ENCODE results near the gene RIMS1. TPM values are rescaled to one million over a fixed set of nuclear protein-coding genes. Genes with fewer than 3 reads are reported as not detected.

RIMS1 gene, protein sequence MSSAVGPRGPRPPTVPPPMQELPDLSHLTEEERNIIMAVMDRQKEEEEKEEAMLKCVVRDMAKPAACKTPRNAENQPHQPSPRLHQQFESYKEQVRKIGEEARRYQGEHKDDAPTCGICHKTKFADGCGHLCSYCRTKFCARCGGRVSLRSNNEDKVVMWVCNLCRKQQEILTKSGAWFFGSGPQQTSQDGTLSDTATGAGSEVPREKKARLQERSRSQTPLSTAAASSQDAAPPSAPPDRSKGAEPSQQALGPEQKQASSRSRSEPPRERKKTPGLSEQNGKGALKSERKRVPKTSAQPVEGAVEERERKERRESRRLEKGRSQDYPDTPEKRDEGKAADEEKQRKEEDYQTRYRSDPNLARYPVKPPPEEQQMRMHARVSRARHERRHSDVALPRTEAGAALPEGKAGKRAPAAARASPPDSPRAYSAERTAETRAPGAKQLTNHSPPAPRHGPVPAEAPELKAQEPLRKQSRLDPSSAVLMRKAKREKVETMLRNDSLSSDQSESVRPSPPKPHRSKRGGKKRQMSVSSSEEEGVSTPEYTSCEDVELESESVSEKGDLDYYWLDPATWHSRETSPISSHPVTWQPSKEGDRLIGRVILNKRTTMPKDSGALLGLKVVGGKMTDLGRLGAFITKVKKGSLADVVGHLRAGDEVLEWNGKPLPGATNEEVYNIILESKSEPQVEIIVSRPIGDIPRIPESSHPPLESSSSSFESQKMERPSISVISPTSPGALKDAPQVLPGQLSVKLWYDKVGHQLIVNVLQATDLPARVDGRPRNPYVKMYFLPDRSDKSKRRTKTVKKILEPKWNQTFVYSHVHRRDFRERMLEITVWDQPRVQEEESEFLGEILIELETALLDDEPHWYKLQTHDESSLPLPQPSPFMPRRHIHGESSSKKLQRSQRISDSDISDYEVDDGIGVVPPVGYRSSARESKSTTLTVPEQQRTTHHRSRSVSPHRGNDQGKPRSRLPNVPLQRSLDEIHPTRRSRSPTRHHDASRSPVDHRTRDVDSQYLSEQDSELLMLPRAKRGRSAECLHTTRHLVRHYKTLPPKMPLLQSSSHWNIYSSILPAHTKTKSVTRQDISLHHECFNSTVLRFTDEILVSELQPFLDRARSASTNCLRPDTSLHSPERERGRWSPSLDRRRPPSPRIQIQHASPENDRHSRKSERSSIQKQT (N-terminal part only)
- not detected for total RNA-seq
- not detected for total RNA-seq (2013)

DNA sequence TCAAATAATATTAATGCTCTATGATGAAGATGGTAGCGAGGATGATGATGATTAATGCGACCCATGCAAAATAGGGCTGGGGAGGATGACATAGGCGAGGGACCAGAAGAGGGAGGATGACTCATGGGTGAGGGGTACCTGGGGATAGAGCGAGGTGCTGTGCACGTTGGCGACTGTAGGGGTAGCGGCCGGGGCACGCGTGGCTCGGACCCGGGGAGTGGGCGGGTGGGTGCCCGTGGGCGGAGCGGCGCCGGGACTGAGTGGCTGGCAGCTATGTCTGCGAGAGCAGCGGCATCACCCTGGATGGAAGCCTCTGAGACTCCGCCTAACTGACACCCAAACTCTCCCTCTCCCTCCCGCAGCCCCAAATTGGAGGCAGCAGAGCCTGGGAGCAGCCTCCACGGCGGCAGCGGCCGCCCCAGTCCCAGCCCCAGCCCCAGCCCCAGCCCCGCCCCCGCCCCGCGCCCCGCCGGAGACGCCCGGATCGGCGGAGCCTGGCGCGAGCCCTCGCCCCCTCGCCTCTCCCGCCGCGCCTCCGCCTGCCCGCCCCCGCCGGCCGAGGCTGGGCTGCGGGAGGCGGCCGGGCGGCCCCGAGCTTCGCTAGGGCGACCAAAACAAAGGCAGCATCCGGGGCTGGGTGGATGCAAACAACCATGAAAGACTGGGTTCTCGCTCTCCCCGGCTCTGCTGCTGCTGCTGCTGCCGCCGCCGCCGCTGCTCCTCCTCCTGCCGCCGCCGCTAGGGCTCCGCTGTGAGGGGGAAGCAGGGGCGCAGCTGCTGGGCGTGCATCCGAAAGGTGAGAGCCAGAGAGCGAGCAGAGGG lies at the start of gene RIMS1:
RIMS1 (plus strand) TSS at position 367 of the 822 bp plus-strand sequence. CDS start 474 bp downstream, outside the sequence.
- Mint-ChIP-seq H3K27ac (no peak within 1 kb of the TSS), H3K4me1 (no peaks in the 10 kb centered on the region), H3K36me3 (peaks cover 11% of the 10 kb centered on the region), H3K27me3 (ENCODE audit: low read depth in 2 of 2) (peaks cover 12 to 21% of the 10 kb centered on the region in 2 donors), H3K4me3 (no peak within 1 kb of the TSS), H3K9me3 (peaks cover 5 to 7% of the 10 kb centered on the region in 2 donors)
- no peak for ATAC-seq
- intact Hi-C loops (cut with micrococcal nuclease): no loop called here
- WGBS (ENCODE audit: insufficient coverage): 3% methylated on average over 70 of the region's 70 CpGs
- H3K27ac ChIP-seq (ENCODE audit: low read length): no peak within 1 kb of the TSS
- peaks cover 6% of the 10 kb centered on the region for H3K9me3 ChIP-seq (ENCODE audit: control insufficient read depth, insufficient read depth, low read length)
- no peaks in the 10 kb centered on the region for H3K4me1 ChIP-seq (ENCODE audit: control insufficient read depth, insufficient read depth, low read length)
- no peak within 1 kb of the TSS for H3K4me3 ChIP-seq (ENCODE audit: low read length)
- TF ChIP-seq, protein P1, sequence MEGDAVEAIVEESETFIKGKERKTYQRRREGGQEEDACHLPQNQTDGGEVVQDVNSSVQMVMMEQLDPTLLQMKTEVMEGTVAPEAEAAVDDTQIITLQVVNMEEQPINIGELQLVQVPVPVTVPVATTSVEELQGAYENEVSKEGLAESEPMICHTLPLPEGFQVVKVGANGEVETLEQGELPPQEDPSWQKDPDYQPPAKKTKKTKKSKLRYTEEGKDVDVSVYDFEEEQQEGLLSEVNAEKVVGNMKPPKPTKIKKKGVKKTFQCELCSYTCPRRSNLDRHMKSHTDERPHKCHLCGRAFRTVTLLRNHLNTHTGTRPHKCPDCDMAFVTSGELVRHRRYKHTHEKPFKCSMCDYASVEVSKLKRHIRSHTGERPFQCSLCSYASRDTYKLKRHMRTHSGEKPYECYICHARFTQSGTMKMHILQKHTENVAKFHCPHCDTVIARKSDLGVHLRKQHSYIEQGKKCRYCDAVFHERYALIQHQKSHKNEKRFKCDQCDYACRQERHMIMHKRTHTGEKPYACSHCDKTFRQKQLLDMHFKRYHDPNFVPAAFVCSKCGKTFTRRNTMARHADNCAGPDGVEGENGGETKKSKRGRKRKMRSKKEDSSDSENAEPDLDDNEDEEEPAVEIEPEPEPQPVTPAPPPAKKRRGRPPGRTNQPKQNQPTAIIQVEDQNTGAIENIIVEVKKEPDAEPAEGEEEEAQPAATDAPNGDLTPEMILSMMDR (IDR thresholded peaks at IDR 0.05): no peak
- peaks cover 3% of the 10 kb centered on the region for H3K27me3 ChIP-seq (ENCODE audit: control insufficient read depth, insufficient read depth, low read length)
- DNase-seq: no peak
- H3K36me3 ChIP-seq (ENCODE audit: control insufficient read depth, insufficient read depth, low read length): no peaks in the 10 kb centered on the region

DNA sequence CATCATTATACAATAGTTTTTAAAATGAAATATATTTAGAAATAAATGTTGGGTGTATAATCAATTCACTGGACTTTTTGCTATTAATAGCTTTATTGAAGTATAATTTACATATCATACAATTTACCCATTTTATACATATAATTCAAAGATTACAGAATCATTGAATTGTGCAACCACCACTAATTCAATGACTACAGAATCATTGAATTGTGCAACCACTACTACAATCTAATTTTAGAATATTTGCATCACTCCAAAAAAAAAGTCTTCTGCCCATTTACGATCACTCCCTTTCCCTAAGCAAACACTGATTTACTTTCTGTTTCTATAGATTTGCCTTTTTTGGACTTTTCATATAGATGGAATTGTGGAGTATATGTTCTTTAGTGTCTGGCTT lies 35.1 kb upstream of the RIMS1 start:
- intact Hi-C loops (cut with micrococcal nuclease): no loop called here
- WGBS (ENCODE audit: insufficient coverage): no CpG with 5 or more reads among the region's 1 CpG
- no peaks in the 10 kb centered on the region for H3K4me1 Mint-ChIP-seq
- Histone ChIP-seq H3K27ac (ENCODE audit: low read length) (no peak overlapping the region), H3K4me3 (ENCODE audit: low read length) (no peak overlapping the region), H3K27me3 (ENCODE audit: control insufficient read depth, insufficient read depth, low read length) (no peaks in the 10 kb centered on the region), H3K9me3 (ENCODE audit: control insufficient read depth, insufficient read depth, low read length) (no peaks in the 10 kb centered on the region), H3K4me1 (ENCODE audit: control insufficient read depth, insufficient read depth, low read length) (no peaks in the 10 kb centered on the region), H3K36me3 (ENCODE audit: control insufficient read depth, insufficient read depth, low read length) (no peaks in the 10 kb centered on the region)
- H3K27me3 Mint-ChIP-seq (ENCODE audit: low read depth in 2 of 2): no peaks in the 10 kb centered on the region
- H3K36me3 Mint-ChIP-seq: no peaks in the 10 kb centered on the region
- no peak overlapping the region for H3K4me3 Mint-ChIP-seq
- TF ChIP-seq, protein P1 (IDR thresholded peaks at IDR 0.05): no peak
- H3K9me3 Mint-ChIP-seq: peaks cover 8 to 12% of the 10 kb centered on the region in 2 donors
- no peak overlapping the region for H3K27ac Mint-ChIP-seq
- DNase-seq (no peak), ATAC-seq (no peak)

DNA sequence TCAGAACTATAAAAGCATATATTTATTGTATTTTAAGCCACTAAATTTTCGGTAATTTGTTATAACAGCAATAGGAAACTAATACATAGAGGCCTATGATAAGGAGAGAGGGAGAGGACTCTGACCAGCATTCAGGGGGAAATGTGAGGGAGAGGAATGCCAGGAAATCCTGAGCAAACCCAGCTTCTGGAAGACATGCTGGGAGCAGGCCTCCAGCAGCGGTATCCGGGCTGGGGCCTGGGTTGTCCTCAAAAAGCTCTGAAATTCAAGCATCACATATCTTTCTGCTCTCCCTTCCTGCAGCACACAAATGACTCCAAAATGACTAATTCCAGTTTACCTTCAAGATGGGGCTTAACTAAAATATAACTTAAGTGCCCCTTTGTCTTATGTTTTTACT lies 33.4 kb upstream of the RIMS1 start:
- ATAC-seq (no peak), DNase-seq (no peak)
- H3K4me1 Mint-ChIP-seq: no peaks in the 10 kb centered on the region
- TF ChIP-seq, protein P1 (IDR thresholded peaks at IDR 0.05): no peak
- H3K27ac ChIP-seq (ENCODE audit: low read length): no peak overlapping the region
- H3K27me3 Mint-ChIP-seq (ENCODE audit: low read depth in 2 of 2): no peaks in the 10 kb centered on the region
- H3K36me3 ChIP-seq (ENCODE audit: control insufficient read depth, insufficient read depth, low read length): no peaks in the 10 kb centered on the region
- 98% methylated on average over 3 of the region's 3 CpGs for WGBS (ENCODE audit: insufficient coverage)
- no peaks in the 10 kb centered on the region for H3K4me1 ChIP-seq (ENCODE audit: control insufficient read depth, insufficient read depth, low read length)
- H3K4me3 ChIP-seq (ENCODE audit: low read length): no peak overlapping the region
- no peak overlapping the region for H3K27ac Mint-ChIP-seq
- no peaks in the 10 kb centered on the region for H3K27me3 ChIP-seq (ENCODE audit: control insufficient read depth, insufficient read depth, low read length)
- H3K9me3 Mint-ChIP-seq: peaks cover 11% of the 10 kb centered on the region in 2 donors
- H3K9me3 ChIP-seq (ENCODE audit: control insufficient read depth, insufficient read depth, low read length): no peaks in the 10 kb centered on the region
- H3K4me3 Mint-ChIP-seq: no peak overlapping the region
- intact Hi-C loops (cut with micrococcal nuclease): no loop called here
- no peaks in the 10 kb centered on the region for H3K36me3 Mint-ChIP-seq
